ENCODE data around the gene PHRF1. TPM values are rescaled to one million over a fixed set of nuclear protein-coding genes. Genes with fewer than 3 reads are reported as not detected.

The PHRF1 gene
- total and polyA plus RNA-seq, 2 experiments from 2014 or later = 25.6 to 26.9 TPM

- no peaks in the 10 kb centered on the region for H3K9me3 ChIP-seq (ENCODE audit: low read depth)
- peak; percentile 66 for DNase-seq (ENCODE audit: low spot score)
- peaks cover 40% of the 10 kb centered on the region for H3K27me3 ChIP-seq
- H2AFZ ChIP-seq = no peak within 1 kb of the TSS
- H4K20me1 ChIP-seq (ENCODE audit: insufficient read depth, poor library complexity, severe bottlenecking) = peaks cover 43% of the 10 kb centered on the region
- peak within 1 kb of the TSS; percentile 82 for H3K4me2 ChIP-seq
- TF ChIP-seq CTCF (IDR thresholded peaks at IDR 0.05; ENCODE audit: poor library complexity) (no peak), EZH2phosphoT487 (IDR thresholded peaks at IDR 0.05; ENCODE audit: low read depth, severe bottlenecking, unreplicated experiment) (no peak), EZH2 (IDR thresholded peaks at IDR 0.05; ENCODE audit: borderline replicate concordance) (no peak)
- H3K9me2 ChIP-seq (replicated peaks; ENCODE audit: insufficient read depth) = no peaks in the 10 kb centered on the region
- no peaks in the 10 kb centered on the region for H3K79me2 ChIP-seq
- no peaks in the 10 kb centered on the region for H3K36me3 ChIP-seq (replicated peaks; ENCODE audit: insufficient read depth, low read depth)
- H3K4me1 ChIP-seq (ENCODE audit: insufficient read depth) = peaks cover 22% of the 10 kb centered on the region
- no peak within 1 kb of the TSS for H3K4me3 ChIP-seq
- 25% methylated on average over 41 of the region's 100 CpGs for WGBS (ENCODE audit: low lambda C conversion rate, missing lambda C conversion rate)
- no peak within 1 kb of the TSS for H3K27ac ChIP-seq
Observed at GRCh38 chr11:636511-637332, 60.5 kb downstream of the PHRF1 start, which contains the start of gene DRD4. Gene DRD4 (plus strand): TSS chr11:637269. CDS start chr11:637305, 36 bp downstream.

GRCh38 chr11:637333-637592 lies 61.0 kb downstream of the PHRF1 start:
- H4K20me1 ChIP-seq (ENCODE audit: insufficient read depth, poor library complexity, severe bottlenecking) = peaks cover 43% of the 10 kb centered on the region

GRCh38 chr11:637593-638521 lies 61.6 kb downstream of the PHRF1 start:
- H2AFZ ChIP-seq = no peak overlapping the region
- H4K20me1 ChIP-seq (ENCODE audit: insufficient read depth, poor library complexity, severe bottlenecking) = peaks cover 43% of the 10 kb centered on the region
- H3K27ac ChIP-seq = no peak overlapping the region

More at GRCh38 chr11:637333-637592, 61.0 kb downstream of the PHRF1 start:
- peaks cover 40% of the 10 kb centered on the region for H3K27me3 ChIP-seq
- H3K9me3 ChIP-seq (ENCODE audit: low read depth) = no peaks in the 10 kb centered on the region
- DNase-seq (ENCODE audit: low spot score) = no peak
- TF ChIP-seq CTCF (IDR thresholded peaks at IDR 0.05; ENCODE audit: poor library complexity) = no peak
- TF ChIP-seq EZH2phosphoT487 (IDR thresholded peaks at IDR 0.05; ENCODE audit: low read depth, severe bottlenecking, unreplicated experiment) = no peak
- no peak for TF ChIP-seq EZH2 (IDR thresholded peaks at IDR 0.05; ENCODE audit: borderline replicate concordance)
- H3K4me1 ChIP-seq (ENCODE audit: insufficient read depth) = peaks cover 22% of the 10 kb centered on the region
- no peak overlapping the region for H3K4me3 ChIP-seq
- H3K27ac ChIP-seq = no peak overlapping the region
- H2AFZ ChIP-seq = no peak overlapping the region
- no peaks in the 10 kb centered on the region for H3K79me2 ChIP-seq
- no peaks in the 10 kb centered on the region for H3K36me3 ChIP-seq (replicated peaks; ENCODE audit: insufficient read depth, low read depth)
- H3K9me2 ChIP-seq (replicated peaks; ENCODE audit: insufficient read depth) = no peaks in the 10 kb centered on the region
- H3K4me2 ChIP-seq = peak overlapping the region; percentile 82
- no CpG with 5 or more reads among the region's 34 CpGs for WGBS (ENCODE audit: low lambda C conversion rate, missing lambda C conversion rate)

More at GRCh38 chr11:637593-638521, 61.6 kb downstream of the PHRF1 start:
- H3K4me1 ChIP-seq (ENCODE audit: insufficient read depth) = peaks cover 22% of the 10 kb centered on the region
- H3K4me3 ChIP-seq = no peak overlapping the region
- H3K9me2 ChIP-seq (replicated peaks; ENCODE audit: insufficient read depth) = no peaks in the 10 kb centered on the region
- TF ChIP-seq CTCF (IDR thresholded peaks at IDR 0.05; ENCODE audit: poor library complexity) (no peak), EZH2 (IDR thresholded peaks at IDR 0.05; ENCODE audit: borderline replicate concordance) (peak; percentile 91), EZH2phosphoT487 (IDR thresholded peaks at IDR 0.05; ENCODE audit: low read depth, severe bottlenecking, unreplicated experiment) (peak; percentile 36)
- peak overlapping the region; percentile 82 for H3K4me2 ChIP-seq
- peak; percentile 20 for DNase-seq (ENCODE audit: low spot score)
- peaks cover 40% of the 10 kb centered on the region for H3K27me3 ChIP-seq
- H3K36me3 ChIP-seq (replicated peaks; ENCODE audit: insufficient read depth, low read depth) = no peaks in the 10 kb centered on the region
- H3K9me3 ChIP-seq (ENCODE audit: low read depth) = no peaks in the 10 kb centered on the region
- WGBS (ENCODE audit: low lambda C conversion rate, missing lambda C conversion rate) = 16% methylated on average over 38 of the region's 55 CpGs
- H3K79me2 ChIP-seq = no peaks in the 10 kb centered on the region

Data from hepatocyte (in vitro differentiated cells).